ENCODE data around the gene ARHGAP21.

The ARHGAP21 gene

DNA sequence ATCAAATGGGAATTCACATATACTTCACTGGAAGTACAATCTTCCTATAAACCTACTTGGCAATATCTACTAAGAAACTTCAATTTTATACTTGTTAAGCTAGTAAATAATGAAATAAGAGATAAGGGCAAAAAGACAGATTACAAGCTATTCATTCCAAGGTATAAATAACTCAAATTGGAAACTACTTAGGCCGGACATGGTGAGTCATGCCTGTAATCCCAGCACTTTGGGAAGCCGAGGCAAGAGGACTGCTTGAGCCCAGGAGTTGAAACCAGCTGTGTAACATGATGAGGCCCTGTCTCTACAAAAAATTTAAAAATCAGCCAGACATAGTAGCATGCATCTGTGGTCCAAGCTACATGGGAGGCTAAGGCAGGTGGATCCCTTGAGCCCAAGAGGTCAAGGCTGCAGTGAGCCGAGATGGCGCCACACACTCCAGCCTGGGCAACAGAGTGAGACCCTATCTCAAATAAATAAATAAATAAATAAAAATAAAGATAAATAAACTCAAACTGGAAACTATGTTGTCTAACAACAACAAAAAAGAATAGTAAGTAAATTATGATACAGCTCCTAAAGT, 37.6 kb downstream of the ARHGAP21 start:
- no peak for DNase-seq (ENCODE audit: low read depth)
- TF ChIP-seq, protein P1, sequence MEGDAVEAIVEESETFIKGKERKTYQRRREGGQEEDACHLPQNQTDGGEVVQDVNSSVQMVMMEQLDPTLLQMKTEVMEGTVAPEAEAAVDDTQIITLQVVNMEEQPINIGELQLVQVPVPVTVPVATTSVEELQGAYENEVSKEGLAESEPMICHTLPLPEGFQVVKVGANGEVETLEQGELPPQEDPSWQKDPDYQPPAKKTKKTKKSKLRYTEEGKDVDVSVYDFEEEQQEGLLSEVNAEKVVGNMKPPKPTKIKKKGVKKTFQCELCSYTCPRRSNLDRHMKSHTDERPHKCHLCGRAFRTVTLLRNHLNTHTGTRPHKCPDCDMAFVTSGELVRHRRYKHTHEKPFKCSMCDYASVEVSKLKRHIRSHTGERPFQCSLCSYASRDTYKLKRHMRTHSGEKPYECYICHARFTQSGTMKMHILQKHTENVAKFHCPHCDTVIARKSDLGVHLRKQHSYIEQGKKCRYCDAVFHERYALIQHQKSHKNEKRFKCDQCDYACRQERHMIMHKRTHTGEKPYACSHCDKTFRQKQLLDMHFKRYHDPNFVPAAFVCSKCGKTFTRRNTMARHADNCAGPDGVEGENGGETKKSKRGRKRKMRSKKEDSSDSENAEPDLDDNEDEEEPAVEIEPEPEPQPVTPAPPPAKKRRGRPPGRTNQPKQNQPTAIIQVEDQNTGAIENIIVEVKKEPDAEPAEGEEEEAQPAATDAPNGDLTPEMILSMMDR (IDR thresholded peaks at IDR 0.05; ENCODE audit: insufficient read depth, low read depth, low read length, missing control alignments): no peak
- no peak overlapping the region for H3K4me3 ChIP-seq (ENCODE audit: low read length)

DNA sequence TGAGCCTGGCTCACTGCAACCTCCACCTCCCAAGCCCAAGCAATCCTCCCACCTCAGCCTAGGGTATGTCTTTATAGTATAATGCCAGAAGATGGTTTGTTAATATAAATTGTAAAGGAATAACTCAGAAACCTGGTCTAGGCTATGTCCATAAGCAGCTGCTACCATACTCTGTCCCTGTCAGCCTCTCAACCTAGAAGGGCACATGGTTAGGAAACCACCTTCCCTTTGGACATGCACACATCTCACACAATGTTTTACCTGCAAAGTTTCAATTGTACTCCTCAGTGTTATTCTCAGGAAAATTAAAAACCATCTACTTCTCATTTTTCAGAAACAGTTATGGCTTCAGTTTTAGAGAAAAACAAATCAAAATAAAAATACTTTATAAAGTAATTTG, 40.1 kb downstream of the ARHGAP21 start:
- no peak for DNase-seq (ENCODE audit: low read depth)
- no peak overlapping the region for H3K4me3 ChIP-seq (ENCODE audit: low read length)
- TF ChIP-seq, protein P1 (IDR thresholded peaks at IDR 0.05; ENCODE audit: insufficient read depth, low read depth, low read length, missing control alignments): no peak

DNA sequence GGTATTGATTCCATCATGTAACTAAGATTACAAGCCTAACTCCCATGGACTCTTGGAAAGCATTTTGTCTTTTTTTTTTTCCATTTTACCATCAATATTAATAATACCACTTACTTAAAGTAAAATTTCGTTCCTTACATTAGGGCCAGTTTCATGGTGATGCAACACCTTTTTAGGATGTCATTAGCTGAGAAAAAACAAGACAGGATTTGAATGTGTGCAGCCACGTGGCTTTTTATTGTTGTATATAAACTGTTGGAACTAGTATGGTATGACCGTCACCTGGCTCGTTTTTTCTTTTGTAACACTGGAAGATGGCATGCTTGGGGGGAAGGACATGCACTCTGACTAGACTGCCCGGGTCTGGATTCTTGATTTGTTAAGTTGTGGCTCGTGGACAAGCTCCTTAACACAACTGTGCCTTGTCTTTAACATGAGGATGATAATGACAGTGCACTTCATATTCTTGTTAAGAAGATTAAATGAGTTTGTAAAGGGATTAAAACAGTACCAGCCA, 42.1 kb downstream of the ARHGAP21 start:
- H3K4me3 ChIP-seq (ENCODE audit: low read length): no peak overlapping the region
- peak; percentile 70 for DNase-seq (ENCODE audit: low read depth)
- TF ChIP-seq, protein P1 (IDR thresholded peaks at IDR 0.05; ENCODE audit: insufficient read depth, low read depth, low read length, missing control alignments): no peak

DNA sequence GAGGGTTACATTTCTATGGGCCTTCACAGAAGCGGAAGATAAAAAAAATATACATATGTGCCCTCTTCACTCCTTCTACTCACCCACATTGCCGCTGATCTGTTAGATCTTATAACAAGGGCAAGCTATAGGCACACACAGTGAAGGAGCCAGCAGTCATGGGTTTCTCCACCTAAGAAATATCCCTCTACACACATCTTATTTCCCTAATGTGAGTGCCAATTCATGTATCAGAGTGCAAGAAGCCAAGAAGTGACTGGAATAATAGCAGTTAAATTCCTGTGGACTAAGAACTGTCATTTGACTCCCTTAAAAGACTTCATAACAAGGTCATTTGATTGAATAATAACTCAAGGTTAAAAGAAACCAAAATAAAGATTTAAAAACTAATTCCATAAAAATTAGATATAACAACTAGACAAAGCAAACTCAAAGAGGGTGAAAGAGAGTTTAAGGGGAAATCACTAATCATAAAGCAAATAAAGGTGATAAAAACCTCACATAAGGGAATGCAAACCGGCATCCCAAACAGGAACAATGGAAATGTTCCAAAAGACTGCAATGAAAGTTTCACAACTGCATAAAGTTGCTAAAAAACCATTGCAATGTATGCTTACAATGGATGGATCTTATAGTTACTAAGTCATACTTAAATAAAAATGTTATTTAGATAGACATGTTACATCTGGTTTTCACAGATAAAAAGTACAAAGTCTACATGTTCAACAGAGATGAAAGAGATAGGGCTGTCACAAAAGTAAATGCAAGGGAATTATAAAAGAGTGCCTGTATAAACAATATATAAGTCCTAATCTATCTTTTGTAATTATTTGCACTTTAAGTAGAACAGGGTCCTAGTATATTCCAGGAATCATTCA, 42.8 kb downstream of the ARHGAP21 start:
- no peak overlapping the region for H3K4me3 ChIP-seq (ENCODE audit: low read length)
- TF ChIP-seq, protein P1 (IDR thresholded peaks at IDR 0.05; ENCODE audit: insufficient read depth, low read depth, low read length, missing control alignments): no peak
- DNase-seq (ENCODE audit: low read depth): no peak

DNA sequence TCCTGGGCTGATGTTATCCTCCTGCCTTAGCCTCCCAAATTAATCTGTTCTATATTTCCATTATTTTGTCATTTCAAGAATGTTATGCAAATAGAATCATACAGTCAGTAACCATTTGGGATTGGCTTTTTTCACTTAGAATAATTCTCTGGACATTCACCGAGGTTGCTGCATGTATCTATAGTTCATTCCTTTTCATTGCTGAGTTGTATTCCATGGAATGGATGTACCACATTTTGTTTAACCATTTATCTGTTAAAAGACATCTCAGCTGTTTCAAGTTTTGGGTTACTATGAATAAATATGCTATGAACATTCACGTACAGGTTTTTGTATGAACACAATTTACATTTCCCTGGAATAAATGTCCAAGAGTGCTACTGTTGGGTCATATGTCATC, 44.9 kb downstream of the ARHGAP21 start:
- TF ChIP-seq, protein P1 (IDR thresholded peaks at IDR 0.05; ENCODE audit: insufficient read depth, low read depth, low read length, missing control alignments): no peak
- no peak for DNase-seq (ENCODE audit: low read depth)
- no peak overlapping the region for H3K4me3 ChIP-seq (ENCODE audit: low read length)

DNA sequence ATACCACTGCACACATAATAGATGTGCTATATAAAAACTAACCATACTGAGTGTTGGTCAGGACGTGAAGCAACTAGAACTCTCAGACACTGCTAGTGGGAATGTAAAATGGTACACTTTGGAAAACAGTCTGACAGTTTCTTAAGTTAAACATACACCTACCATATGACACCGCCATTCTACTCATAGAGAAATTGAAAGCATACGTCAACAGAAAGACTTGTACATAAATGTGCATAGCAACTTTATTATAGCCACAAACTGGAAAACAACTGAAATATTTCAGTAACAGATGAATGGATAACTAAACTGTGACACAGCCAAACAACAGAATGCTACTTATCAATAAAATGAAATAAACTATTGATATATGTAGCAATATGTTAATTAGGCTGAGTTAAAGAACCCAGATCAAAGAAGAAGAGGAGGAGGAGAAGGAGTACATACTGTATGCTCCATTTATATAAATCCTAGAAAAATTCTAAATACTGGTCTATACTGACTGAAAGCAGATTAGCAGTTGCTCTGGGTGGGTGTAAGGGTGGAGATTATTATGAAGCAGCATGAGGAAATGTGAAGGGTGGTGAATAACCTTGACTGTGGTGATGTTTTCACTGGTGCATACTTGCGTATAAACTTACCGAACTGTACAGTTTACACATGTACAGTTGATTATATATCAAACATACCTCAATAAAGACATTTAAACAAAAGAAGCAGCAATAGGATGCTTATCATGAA, 48.6 kb downstream of the ARHGAP21 start:
- TF ChIP-seq, protein P1 (IDR thresholded peaks at IDR 0.05; ENCODE audit: insufficient read depth, low read depth, low read length, missing control alignments): no peak
- DNase-seq (ENCODE audit: low read depth): no peak
- H3K4me3 ChIP-seq (ENCODE audit: low read length): no peak overlapping the region
